Tibial artery (tissue), 4 donors: ENCODE measurements around the gene USP43.
"Not testable (repeated sequence)": the region's sequence is repeated elsewhere in the genome, so short reads cannot be mapped to it uniquely, and the experiment has no call there.

Experiments
- DNase-seq, 2 donors: peaks; one replicate each; pipeline ENCODE4 v3.0.0-alpha.2; 2019
- H3K27ac ChIP-seq, 2 donors: fragments of 200-600 bp; sonication (generic) in 1 of 2; 1 replicate in 1 of 2; 2 replicates in 1 of 2; pipeline ENCODE4 v1.5.1; 2018 to 2019; ENCODE audit warnings: mild to moderate bottlenecking in 1 of 2
- H3K27me3 ChIP-seq, 2 donors: fragments of 200-600 bp; sonication (generic) in 1 of 2; one replicate each; pipeline versions ENCODE4 v1.5.1 to v1.6.0; 2016 to 2019
- H3K36me3 ChIP-seq, 3 donors: fragments of 200-600 bp; sonication (generic) in 2 of 3; one replicate each; pipeline ENCODE4 v1.5.1; 2016 to 2019; ENCODE audit warnings: mild to moderate bottlenecking in 2 of 3
- H3K4me1 ChIP-seq, 4 donors: fragments of 200-600 bp; sonication (generic) in 2 of 4; 1 replicate in 3 of 4; 2 replicates in 1 of 4; pipeline ENCODE4 v1.5.1; 2016 to 2019
- H3K4me3 ChIP-seq, 2 donors: fragments of 200-600 bp; sonication (generic) in 1 of 2; 1 replicate in 1 of 2; 2 replicates in 1 of 2; pipeline ENCODE4 v1.5.1; 2018 to 2019; ENCODE audit warnings: mild to moderate bottlenecking in 2 of 2
- H3K9me3 ChIP-seq, 3 donors: fragments of 200-600 bp; sonication (generic) in 1 of 3; one replicate each; pipeline ENCODE4 v1.5.1; 2016 to 2019
- intact Hi-C: fragments of 100-400 bp; cut with DNase I; formaldehyde crosslinking; loops from one replicate; pipeline ENCODE4 v1.15.0; 2023; ENCODE audit warnings: low total_unique reads
- TF ChIP-seq, protein P1 (sequence below), 2 experiments: fragments of 200-600 bp in 1 of 2; fragments of 450-650 bp in 1 of 2; IDR thresholded peaks; one replicate each; pipeline ENCODE4 v1.5.1; 2017 to 2019; ENCODE audit warnings: antibody characterized with exemption in 2 of 2, mild to moderate bottlenecking in 1 of 2, moderate library complexity in 1 of 2

Gene USP43, protein sequence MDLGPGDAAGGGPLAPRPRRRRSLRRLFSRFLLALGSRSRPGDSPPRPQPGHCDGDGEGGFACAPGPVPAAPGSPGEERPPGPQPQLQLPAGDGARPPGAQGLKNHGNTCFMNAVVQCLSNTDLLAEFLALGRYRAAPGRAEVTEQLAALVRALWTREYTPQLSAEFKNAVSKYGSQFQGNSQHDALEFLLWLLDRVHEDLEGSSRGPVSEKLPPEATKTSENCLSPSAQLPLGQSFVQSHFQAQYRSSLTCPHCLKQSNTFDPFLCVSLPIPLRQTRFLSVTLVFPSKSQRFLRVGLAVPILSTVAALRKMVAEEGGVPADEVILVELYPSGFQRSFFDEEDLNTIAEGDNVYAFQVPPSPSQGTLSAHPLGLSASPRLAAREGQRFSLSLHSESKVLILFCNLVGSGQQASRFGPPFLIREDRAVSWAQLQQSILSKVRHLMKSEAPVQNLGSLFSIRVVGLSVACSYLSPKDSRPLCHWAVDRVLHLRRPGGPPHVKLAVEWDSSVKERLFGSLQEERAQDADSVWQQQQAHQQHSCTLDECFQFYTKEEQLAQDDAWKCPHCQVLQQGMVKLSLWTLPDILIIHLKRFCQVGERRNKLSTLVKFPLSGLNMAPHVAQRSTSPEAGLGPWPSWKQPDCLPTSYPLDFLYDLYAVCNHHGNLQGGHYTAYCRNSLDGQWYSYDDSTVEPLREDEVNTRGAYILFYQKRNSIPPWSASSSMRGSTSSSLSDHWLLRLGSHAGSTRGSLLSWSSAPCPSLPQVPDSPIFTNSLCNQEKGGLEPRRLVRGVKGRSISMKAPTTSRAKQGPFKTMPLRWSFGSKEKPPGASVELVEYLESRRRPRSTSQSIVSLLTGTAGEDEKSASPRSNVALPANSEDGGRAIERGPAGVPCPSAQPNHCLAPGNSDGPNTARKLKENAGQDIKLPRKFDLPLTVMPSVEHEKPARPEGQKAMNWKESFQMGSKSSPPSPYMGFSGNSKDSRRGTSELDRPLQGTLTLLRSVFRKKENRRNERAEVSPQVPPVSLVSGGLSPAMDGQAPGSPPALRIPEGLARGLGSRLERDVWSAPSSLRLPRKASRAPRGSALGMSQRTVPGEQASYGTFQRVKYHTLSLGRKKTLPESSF

DNA sequence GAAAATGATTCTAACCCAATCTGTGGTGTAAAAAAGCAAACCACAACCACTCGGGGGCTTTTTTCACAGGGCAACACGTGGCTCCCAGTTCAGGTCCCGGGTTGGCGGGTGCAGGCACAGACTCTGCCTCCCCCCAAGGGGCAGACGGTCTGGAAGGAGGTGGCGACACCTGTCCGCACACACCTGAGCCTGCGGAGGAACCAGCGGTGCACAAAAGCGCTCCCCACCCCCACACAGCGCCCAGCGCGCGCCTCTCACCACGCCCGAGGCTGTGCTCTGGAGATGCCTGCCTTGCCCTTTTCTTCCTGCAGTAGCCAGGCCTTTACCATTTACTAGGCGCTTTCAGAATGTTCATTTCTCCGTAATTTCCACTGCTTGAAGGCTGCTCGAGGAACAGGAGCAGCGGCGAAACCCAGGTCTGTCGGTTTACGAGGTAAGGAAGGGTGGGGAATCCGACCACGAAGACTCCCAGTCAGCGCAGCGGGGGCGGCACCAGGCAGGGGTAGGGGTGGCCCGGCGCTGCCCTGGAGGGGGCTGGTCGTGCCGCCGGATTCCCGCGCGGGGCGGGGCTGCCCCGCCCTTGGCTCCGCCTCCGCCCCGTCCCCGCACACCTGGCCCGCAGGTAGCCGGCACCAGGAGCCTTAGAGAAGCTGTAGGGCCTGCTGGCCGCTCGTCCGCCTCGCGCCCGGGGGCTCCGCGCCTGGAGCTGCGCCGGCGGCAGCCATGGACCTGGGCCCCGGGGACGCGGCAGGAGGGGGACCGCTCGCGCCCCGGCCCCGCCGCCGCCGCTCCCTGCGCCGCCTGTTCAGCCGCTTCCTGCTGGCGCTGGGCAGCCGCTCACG is at the start of gene USP43:
TSS of gene USP43 (plus strand) at position 608 of the 842 bp plus-strand sequence. CDS start at position 724, 116 bp downstream.
- Histone ChIP-seq H3K27ac (no peak within 1 kb of the TSS), H3K36me3 (no peaks in the 10 kb centered on the region), H3K9me3 (no peaks in the 10 kb centered on the region), H3K4me3 (peak within 1 kb of the TSS; percentile 31 to 49), H3K4me1 (peaks cover 0 to 24% (median 20%) of the 10 kb centered on the region in 4 donors), H3K27me3 (peaks cover 0 to 59% of the 10 kb centered on the region in 2 donors)
- intact Hi-C loops = no loop called here
- no peak for DNase-seq
- TF ChIP-seq, protein P1, sequence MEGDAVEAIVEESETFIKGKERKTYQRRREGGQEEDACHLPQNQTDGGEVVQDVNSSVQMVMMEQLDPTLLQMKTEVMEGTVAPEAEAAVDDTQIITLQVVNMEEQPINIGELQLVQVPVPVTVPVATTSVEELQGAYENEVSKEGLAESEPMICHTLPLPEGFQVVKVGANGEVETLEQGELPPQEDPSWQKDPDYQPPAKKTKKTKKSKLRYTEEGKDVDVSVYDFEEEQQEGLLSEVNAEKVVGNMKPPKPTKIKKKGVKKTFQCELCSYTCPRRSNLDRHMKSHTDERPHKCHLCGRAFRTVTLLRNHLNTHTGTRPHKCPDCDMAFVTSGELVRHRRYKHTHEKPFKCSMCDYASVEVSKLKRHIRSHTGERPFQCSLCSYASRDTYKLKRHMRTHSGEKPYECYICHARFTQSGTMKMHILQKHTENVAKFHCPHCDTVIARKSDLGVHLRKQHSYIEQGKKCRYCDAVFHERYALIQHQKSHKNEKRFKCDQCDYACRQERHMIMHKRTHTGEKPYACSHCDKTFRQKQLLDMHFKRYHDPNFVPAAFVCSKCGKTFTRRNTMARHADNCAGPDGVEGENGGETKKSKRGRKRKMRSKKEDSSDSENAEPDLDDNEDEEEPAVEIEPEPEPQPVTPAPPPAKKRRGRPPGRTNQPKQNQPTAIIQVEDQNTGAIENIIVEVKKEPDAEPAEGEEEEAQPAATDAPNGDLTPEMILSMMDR (IDR thresholded peaks at IDR 0.05) = no peak

DNA sequence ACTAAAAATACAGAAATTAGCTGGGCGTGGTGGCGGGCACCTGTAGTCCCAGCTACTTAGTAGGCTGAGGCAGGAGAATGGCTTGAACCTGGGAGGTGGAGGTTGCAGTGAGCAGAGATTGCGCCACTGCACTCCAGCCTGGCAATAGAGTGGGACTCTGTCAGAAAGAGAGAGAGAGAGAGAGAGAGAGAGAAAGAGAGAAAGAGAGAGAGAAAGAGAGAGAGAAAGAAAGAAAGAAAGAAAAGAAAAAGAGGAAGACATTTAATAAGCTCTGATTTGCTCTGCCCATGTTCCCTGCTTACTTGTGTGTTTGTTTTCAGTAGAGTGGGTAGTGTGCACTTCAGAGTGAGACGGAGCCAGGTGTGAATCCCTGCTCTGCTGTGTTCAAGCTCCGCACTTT is 47.7 kb upstream of the USP43 start:
- H3K4me1 ChIP-seq, DNase-seq, H3K27ac ChIP-seq, H3K36me3 ChIP-seq, intact Hi-C loops, H3K9me3 ChIP-seq, H3K4me3 ChIP-seq: not testable (repeated sequence)
- H3K27me3 ChIP-seq = peaks cover 0 to 11% of the 10 kb centered on the region in 2 donors

DNA sequence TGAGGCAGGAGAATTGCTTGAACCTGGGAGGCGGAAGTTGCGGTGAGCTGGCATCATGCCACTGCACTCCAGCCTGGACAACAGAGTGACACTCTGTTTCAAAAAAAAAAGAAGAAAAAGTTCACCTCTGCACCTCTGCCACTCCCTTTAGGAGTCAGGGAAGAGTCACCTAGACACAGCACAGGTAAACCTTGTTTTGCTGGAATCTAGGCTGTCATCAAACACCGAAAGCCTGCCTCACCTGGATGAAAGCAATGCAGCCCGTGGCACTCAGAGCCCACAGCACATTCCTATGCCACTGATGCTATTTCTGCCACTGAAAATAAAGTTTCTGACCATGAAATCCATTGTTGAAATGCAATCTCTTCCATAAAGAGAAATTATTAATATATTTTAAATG is 46.7 kb upstream of the USP43 start:
- Histone ChIP-seq H3K36me3 (no peaks in the 10 kb centered on the region), H3K4me3 (no peak overlapping the region), H3K27me3 (peaks cover 0 to 14% of the 10 kb centered on the region in 2 donors), H3K27ac (no peak overlapping the region), H3K9me3 (no peaks in the 10 kb centered on the region), H3K4me1 (no peaks in the 10 kb centered on the region)
- intact Hi-C loops = no loop called here
- TF ChIP-seq, protein P1 (IDR thresholded peaks at IDR 0.05) = no peak
- no peak for DNase-seq

DNA sequence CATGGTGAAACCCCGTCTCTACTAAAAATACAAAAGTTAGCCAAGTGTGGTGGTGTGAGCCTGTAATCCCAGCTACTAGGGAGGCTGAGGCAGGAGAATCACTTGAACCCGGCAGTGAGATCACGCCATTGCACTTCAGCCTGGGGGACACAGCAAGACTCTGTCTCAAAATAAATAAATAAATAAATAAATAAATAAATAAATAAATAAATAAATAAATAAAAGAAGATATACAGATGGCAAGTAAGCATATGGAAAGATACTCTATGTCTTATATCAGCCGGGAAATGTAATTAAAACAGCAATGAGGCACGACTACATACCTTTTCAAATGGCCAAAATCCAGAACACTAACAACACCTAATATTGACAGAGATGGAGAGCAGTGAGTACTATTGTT is 40.7 kb upstream of the USP43 start:
- DNase-seq, H3K4me1 ChIP-seq, intact Hi-C loops, H3K4me3 ChIP-seq, H3K27ac ChIP-seq, H3K36me3 ChIP-seq, H3K27me3 ChIP-seq, H3K9me3 ChIP-seq: not testable (repeated sequence)

DNA sequence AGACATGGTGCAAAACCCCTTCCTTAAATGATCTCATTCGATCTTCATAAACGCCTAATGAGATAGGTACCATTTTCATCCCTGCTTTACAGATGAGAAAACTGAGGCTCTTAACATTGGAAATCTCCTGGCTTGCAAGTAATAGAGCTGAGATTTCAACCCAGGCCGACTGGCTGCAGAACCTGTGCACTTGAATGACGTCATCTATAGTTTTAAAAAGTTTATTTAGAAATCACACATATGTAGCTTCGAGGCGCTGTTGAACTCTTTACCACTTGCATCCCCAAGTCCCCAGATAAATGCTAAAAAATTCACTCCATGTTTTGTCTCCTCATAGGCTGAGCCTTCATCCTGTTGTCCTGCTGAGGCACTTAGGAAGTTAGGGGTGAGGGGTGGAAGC is 38.9 kb upstream of the USP43 start:
- H3K27me3 ChIP-seq = peaks cover 0 to 3% of the 10 kb centered on the region in 2 donors
- H3K9me3 ChIP-seq = no peaks in the 10 kb centered on the region
- TF ChIP-seq, protein P1 (IDR thresholded peaks at IDR 0.05) = no peak
- no peak for DNase-seq
- intact Hi-C loops = no loop called here
- H3K4me1 ChIP-seq = no peaks in the 10 kb centered on the region
- no peaks in the 10 kb centered on the region for H3K36me3 ChIP-seq
- no peak overlapping the region for H3K27ac ChIP-seq
- no peak overlapping the region for H3K4me3 ChIP-seq

DNA sequence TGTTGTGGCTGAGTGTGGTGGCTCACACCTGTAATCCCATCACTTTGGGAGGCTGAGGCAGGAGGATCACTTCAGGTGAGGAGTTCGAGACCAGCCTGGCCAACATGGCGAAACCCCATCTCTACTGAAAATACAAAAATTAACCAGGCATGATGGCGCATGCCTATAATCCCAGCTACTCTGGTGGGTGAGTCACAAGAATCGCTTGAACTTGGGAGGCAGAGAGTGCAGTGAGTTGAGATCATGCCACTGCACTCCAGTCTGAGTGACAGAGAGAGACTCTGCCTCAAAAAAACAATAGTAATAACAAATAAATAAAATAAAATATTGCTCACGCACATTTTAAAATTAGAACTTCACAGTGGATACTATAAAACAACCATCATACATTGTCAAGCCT is 38.3 kb upstream of the USP43 start:
- H3K4me3 ChIP-seq, H3K9me3 ChIP-seq, H3K27me3 ChIP-seq, H3K36me3 ChIP-seq, H3K4me1 ChIP-seq, DNase-seq, intact Hi-C loops, H3K27ac ChIP-seq: not testable (repeated sequence)
